DOHH2 (cell line): ENCODE measurements around the gene IRAK2.

ENCODE experiments used
- EZH2phosphoT487 ChIP-seq: fragments of 200-600 bp; sonication (generic); IDR thresholded peaks from 2 replicates; pipeline ENCODE4 v1.6.1; 2017; ENCODE audit warnings: borderline replicate concordance, mild to moderate bottlenecking, antibody characterized with exemption, low read length, moderate library complexity, mixed read lengths
- TF ChIP-seq, protein P1 (sequence below): fragments of 200-600 bp; sonication (generic); IDR thresholded peaks from one replicate; pipeline ENCODE4 v1.5.1; 2014; ENCODE audit warnings: antibody characterized with exemption, mild to moderate bottlenecking, low read depth, low read length; ENCODE audit not compliant: poor library complexity, severe bottlenecking

DNA sequence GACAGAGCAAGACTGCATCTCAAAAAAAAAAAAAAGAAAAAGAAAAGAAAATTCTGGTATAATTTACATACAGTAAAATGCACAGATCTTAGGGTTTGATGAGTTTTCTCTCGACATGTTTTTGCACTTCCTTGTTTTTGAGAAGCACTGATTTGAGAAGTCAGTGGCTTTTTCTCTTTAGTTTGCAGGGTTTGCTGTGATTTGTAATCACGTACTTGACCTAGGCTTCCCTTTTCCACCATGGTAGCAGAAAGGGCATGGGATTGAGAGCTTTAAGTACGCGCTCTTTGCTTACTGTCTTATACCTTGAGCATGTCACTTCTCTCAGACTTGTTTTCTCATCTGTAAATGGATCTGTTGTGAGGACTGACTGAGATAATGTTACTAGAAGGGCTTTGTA, 19.0 kb upstream of the IRAK2 start:
- TF ChIP-seq, protein P1, sequence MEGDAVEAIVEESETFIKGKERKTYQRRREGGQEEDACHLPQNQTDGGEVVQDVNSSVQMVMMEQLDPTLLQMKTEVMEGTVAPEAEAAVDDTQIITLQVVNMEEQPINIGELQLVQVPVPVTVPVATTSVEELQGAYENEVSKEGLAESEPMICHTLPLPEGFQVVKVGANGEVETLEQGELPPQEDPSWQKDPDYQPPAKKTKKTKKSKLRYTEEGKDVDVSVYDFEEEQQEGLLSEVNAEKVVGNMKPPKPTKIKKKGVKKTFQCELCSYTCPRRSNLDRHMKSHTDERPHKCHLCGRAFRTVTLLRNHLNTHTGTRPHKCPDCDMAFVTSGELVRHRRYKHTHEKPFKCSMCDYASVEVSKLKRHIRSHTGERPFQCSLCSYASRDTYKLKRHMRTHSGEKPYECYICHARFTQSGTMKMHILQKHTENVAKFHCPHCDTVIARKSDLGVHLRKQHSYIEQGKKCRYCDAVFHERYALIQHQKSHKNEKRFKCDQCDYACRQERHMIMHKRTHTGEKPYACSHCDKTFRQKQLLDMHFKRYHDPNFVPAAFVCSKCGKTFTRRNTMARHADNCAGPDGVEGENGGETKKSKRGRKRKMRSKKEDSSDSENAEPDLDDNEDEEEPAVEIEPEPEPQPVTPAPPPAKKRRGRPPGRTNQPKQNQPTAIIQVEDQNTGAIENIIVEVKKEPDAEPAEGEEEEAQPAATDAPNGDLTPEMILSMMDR = no peak
- no peak for TF ChIP-seq EZH2phosphoT487
